Mesothelial cell of epicardium (in vitro differentiated cells): ENCODE results near the gene FABP1. TPM values are rescaled to one million over a fixed set of nuclear protein-coding genes. Genes with fewer than 3 reads are reported as not detected.
A peak's percentile ranks its signal among the peaks of the same experiment; 100 is the strongest.

Source experiments
- DNase-seq, 2 experiments: peaks; one replicate each; pipeline ENCODE4 v3.0.0; 2021; ENCODE audit warnings: low spot score in 2 of 2; ENCODE audit not compliant: unreplicated experiment in 2 of 2
- H3K27ac Mint-ChIP-seq: 2 replicates; pipeline ENCODE4 v1.8.0; 2021; ENCODE audit warnings: mixed read lengths
- H3K27me3 Mint-ChIP-seq: 2 replicates; pipeline ENCODE4 v1.8.0; 2021; ENCODE audit warnings: low read depth, mixed read lengths
- H3K36me3 Mint-ChIP-seq: 2 replicates; pipeline ENCODE4 v1.8.0; 2021; ENCODE audit warnings: mixed read lengths
- H3K4me1 Mint-ChIP-seq: 2 replicates; pipeline ENCODE4 v1.8.0; 2021; ENCODE audit warnings: mixed read lengths
- H3K4me3 Mint-ChIP-seq: 2 replicates; pipeline ENCODE4 v1.8.0; 2021; ENCODE audit warnings: mild to moderate bottlenecking, moderate library complexity, mixed read lengths
- H3K9me3 Mint-ChIP-seq: 2 replicates; pipeline ENCODE4 v1.8.0; 2021; ENCODE audit warnings: mixed read lengths
- total RNA-seq: library from RNA; stranded (reverse); gene quantifications from 3 replicates; pipeline ENCODE4 v1.2.1, GENCODE V29; 2021
- TF ChIP-seq, protein P1 (sequence below): fragments of 200-600 bp; sonication (generic); IDR thresholded peaks from one replicate; pipeline ENCODE4 v1.5.0; 2021; ENCODE audit warnings: antibody characterized with exemption; ENCODE audit not compliant: unreplicated experiment

The FABP1 gene
- 1.0 to 3.8 TPM (median 2.7 TPM) in 3 replicates for total RNA-seq

DNA sequence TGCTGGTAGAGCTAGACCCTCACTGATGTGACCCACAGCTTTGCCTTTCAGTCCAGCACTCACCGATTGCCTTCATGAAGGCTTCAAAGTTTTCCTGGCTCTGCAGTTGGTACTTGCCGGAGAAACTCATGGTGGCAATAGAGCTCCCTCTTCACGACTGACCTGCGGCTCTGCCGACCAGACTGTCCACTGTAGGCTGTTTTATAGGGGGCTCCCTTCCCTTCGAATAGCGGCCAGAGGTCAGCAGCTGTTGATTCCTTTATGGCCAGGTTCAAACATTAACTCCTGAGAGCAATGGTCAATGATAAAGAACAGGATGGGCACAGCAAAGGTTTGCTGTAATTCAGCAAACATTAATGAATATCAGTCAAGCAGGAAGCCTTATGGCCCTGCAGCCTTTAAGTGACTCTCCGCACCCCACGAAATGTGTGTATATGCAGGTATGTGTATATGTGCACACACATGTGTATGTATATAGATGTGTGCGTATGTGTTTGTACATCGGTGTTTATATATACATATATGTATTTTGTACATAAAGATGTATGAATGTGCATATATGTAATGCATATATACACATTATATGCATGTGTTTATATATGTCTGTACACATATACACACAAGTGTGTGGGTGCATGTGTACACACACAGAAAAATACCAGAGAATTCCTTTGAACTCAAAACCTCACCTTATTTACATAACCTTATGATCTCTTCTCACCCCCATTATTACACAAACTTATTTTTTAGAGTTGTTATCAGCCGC lies at the start of gene FABP1:
TSS of gene FABP1 (minus strand) at position 175 of the 766 bp plus-strand sequence. CDS start at position 130, 45 bp downstream.
- Mint-ChIP-seq H3K4me1 (no peaks in the 10 kb centered on the region), H3K9me3 (no peaks in the 10 kb centered on the region), H3K4me3 (no peak within 1 kb of the TSS), H3K27me3 (peaks cover 60% of the 10 kb centered on the region), H3K36me3 (no peaks in the 10 kb centered on the region), H3K27ac (no peak within 1 kb of the TSS)
- no peak for DNase-seq
- TF ChIP-seq, protein P1, sequence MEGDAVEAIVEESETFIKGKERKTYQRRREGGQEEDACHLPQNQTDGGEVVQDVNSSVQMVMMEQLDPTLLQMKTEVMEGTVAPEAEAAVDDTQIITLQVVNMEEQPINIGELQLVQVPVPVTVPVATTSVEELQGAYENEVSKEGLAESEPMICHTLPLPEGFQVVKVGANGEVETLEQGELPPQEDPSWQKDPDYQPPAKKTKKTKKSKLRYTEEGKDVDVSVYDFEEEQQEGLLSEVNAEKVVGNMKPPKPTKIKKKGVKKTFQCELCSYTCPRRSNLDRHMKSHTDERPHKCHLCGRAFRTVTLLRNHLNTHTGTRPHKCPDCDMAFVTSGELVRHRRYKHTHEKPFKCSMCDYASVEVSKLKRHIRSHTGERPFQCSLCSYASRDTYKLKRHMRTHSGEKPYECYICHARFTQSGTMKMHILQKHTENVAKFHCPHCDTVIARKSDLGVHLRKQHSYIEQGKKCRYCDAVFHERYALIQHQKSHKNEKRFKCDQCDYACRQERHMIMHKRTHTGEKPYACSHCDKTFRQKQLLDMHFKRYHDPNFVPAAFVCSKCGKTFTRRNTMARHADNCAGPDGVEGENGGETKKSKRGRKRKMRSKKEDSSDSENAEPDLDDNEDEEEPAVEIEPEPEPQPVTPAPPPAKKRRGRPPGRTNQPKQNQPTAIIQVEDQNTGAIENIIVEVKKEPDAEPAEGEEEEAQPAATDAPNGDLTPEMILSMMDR: no peak

DNA sequence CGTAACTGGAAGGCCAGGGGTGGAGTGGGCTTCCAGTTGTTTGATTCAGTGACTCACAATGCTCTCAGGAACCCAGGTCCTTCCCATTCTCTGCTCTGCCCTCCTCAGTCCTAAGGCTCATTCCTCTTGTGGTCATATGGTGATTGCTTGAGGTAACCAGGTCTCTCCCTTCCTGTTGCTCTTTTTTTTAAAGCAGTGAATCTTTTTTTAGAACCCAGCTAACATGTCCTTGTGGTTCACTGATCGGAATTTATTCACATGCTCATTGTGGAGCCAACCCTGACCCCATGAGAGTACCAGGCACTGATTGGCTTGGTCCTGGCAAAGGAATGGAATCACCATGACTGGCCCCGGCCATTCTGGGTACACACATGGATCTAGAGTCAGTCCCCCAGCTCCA lies 49.7 kb upstream of the FABP1 start:
- H3K9me3 Mint-ChIP-seq: no peaks in the 10 kb centered on the region
- TF ChIP-seq, protein P1: no peak
- H3K27me3 Mint-ChIP-seq: no peaks in the 10 kb centered on the region
- peaks cover 11% of the 10 kb centered on the region for H3K4me1 Mint-ChIP-seq
- DNase-seq: no peak
- no peak overlapping the region for H3K27ac Mint-ChIP-seq
- peaks cover 10% of the 10 kb centered on the region for H3K36me3 Mint-ChIP-seq
- H3K4me3 Mint-ChIP-seq: no peak overlapping the region

DNA sequence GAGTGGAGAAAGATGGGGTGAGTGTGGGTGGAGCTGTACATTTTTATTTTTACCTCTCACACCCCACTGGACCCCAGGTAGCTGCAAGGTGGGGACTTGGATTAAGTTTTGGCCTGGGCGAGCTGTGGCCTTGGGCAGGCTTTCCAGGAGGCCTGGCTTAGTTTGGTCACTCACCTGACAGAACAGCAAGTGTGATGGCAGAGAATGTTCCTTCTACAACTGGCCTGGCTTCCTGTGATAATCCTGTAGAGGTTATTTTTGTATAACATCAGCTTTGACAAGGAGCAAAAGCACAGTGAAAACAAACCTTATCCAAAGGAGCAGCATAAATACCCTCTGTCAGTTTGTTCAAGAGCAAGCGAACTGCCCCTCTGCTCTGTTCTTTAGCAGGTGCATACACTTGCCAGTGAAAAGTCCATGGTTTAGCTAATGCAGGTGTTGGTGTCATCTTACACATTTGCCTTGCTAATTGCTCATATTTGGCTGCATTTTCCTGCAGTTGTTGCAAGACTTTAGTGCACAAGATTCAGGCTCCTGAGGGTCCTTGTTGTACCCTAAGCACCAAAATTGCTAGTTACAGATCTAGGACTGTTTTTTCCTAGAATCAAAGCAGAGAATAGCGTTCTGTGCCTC lies 48.6 kb upstream of the FABP1 start:
- Mint-ChIP-seq H3K36me3 (peaks cover 4% of the 10 kb centered on the region), H3K4me1 (peaks cover 11% of the 10 kb centered on the region), H3K4me3 (no peak overlapping the region), H3K9me3 (no peaks in the 10 kb centered on the region), H3K27ac (no peak overlapping the region), H3K27me3 (no peaks in the 10 kb centered on the region)
- no peak for DNase-seq
- TF ChIP-seq, protein P1: no peak

DNA sequence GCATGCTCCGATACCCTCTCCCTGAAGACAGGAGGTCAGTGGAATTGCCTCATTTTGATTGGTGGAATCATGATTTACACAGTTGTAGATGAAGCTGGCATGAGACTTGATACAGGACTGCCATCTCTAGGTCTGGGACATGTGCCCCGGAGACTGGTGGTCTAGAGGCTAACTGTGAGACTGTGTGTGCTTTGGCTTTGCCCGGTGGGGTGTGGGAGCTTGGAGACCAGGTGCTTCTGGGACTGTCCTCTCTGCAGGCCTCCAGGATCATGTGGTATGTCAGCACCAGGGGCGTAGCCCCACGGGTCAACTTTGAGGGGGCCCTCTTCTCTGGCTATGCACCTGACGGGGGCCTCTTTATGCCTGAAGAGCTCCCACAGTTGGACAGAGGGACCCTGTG lies 45.0 kb upstream of the FABP1 start:
- TF ChIP-seq, protein P1: no peak
- Mint-ChIP-seq H3K4me1 (peaks cover 17% of the 10 kb centered on the region), H3K27ac (no peak overlapping the region), H3K36me3 (peaks cover 10% of the 10 kb centered on the region), H3K27me3 (no peaks in the 10 kb centered on the region), H3K4me3 (no peak overlapping the region), H3K9me3 (peaks cover 5% of the 10 kb centered on the region)
- no peak for DNase-seq

DNA sequence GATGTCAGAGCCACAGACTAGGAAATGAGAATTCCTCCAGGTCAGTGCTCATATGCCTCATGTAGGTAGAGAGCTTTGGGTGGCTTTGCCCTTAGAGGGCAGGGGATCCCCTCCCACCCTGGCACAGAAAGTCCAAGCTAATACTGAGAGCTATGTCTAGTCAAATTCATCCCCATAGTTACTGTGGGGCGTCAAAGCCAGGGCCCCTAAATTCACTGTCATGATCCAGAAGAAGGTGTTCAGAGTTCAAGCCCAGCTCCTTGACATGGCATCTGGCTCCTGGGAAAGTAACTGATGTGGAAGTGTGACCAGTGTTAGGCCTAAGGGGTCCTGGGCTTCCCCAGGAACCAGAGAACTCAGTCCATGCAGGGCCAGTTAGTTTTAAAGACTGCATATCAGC lies 44.1 kb upstream of the FABP1 start:
- TF ChIP-seq, protein P1: no peak
- no peaks in the 10 kb centered on the region for H3K27me3 Mint-ChIP-seq
- no peak overlapping the region for H3K27ac Mint-ChIP-seq
- peaks cover 10% of the 10 kb centered on the region for H3K4me1 Mint-ChIP-seq
- H3K9me3 Mint-ChIP-seq: peaks cover 10% of the 10 kb centered on the region
- H3K36me3 Mint-ChIP-seq: peaks cover 10% of the 10 kb centered on the region
- DNase-seq: no peak
- H3K4me3 Mint-ChIP-seq: peak overlapping the region; percentile 79
